Ovary (tissue), 9 donors: ENCODE results near the gene CRYZL1. TPM values are rescaled to one million over a fixed set of nuclear protein-coding genes. Genes with fewer than 3 reads are reported as not detected.
"Not testable (repeated sequence)": the region's sequence is repeated elsewhere in the genome, so short reads cannot be mapped to it uniquely, and the experiment has no call there.

ENCODE experiments used
- DNase-seq, 5 donors: peaks; one replicate each; pipeline ENCODE4 v3.0.0-alpha.2; 2019 to 2020
- H3K27ac ChIP-seq, 2 donors: fragments of 200-600 bp; one replicate each; pipeline versions ENCODE4 v1.5.1 to v1.8.0; 2019 to 2022
- H3K27me3 ChIP-seq: fragments of 200-600 bp; one replicate; pipeline ENCODE4 v1.8.0; 2022
- H3K36me3 ChIP-seq: fragments of 200-600 bp; sonication (generic); one replicate; pipeline ENCODE4 v1.5.1; 2019
- H3K4me1 ChIP-seq: one replicate; pipeline ENCODE4 v1.8.1; 2013; ENCODE audit warnings: mild to moderate bottlenecking, moderate library complexity; ENCODE audit not compliant: insufficient read depth
- H3K4me3 ChIP-seq: fragments of 200-600 bp; sonication (generic); one replicate; pipeline ENCODE4 v1.5.1; 2017
- H3K9me3 ChIP-seq, 2 donors: fragments of 200-600 bp in 1 of 2; sonication (generic) in 1 of 2; one replicate each; pipeline versions ENCODE4 v1.5.1 to v1.8.1; 2013 to 2019; ENCODE audit warnings: mild to moderate bottlenecking in 1 of 2, moderate library complexity in 1 of 2
- CTCF ChIP-seq, 3 donors: fragments of 450-650 bp in 2 of 3; fragments of 200-600 bp in 1 of 3; IDR thresholded peaks; one replicate each; pipeline versions ENCODE4 v1.5.1 to v1.8.0; 2016 to 2022; ENCODE audit warnings: antibody characterized with exemption in 3 of 3, mild to moderate bottlenecking in 1 of 3
- EP300 ChIP-seq: sonication (generic); formaldehyde crosslinking; IDR thresholded peaks from one replicate; pipeline ENCODE4 v1.6.1; 2017; ENCODE audit warnings: antibody characterized with exemption
- POLR2A ChIP-seq: fragments of 450-650 bp; IDR thresholded peaks from one replicate; pipeline ENCODE4 v1.6.1; 2017; ENCODE audit warnings: antibody characterized with exemption, mild to moderate bottlenecking, moderate library complexity
- WGBS, 3 donors: extraction: QIAGEN DNeasy Blood & Tissue Kit in 1 of 3; methylation state at CpG; one replicate each; pipeline versions ENCODE4 v1.1.5 to v1.1.7; 2013 to 2017; 5-methylcytosine and 5-hydroxymethylcytosine counted together
- intact Hi-C, 4 donors: fragments of 100-400 bp; cut with DNase I; formaldehyde crosslinking; loops; one replicate each; pipeline versions ENCODE4 v1.11.0 to v1.15.1; 2022 to 2023
- polyA plus RNA-seq, 2 donors: library from polyadenylated mRNA; stranded (reverse); fragments of 200-250 nt in 1 of 2; fragments of 350-450 nt in 1 of 2; fragmentation: Illumina TruSeq in 1 of 2; extraction: RNeasy Lipid Tissue Mini Kit (QIAGEN cat#74804) in 1 of 2; gene quantifications; one replicate each; pipeline ENCODE4 v1.2.3, GENCODE V29; 2013 to 2014
- total RNA-seq, 7 donors: library from RNA; depleted of rRNA in 2 of 7; stranded (reverse); fragments of >200 nt in 2 of 7; fragmentation: NEBNext Ultra II Directional in 3 of 7; extraction: Animal tissue kit (Norgen Biotek cat#: 25700) in 3 of 7; gene quantifications; one replicate each; pipeline versions ENCODE4 v1.1.0 to v1.2.4, GENCODE V29; 2016 to 2023
- donor health status: DM: no; HTN: no; CAD: no; lungs with moderate emphysema.
- donor health status: DM: no; HTN: no; CAD: no.
- donor health status: Bipolar disorder and iron deficiency.
- donor health status: DM: yes; HTN: yes; CAD: no.
- donor health status: DM: no; HTN: no; CAD: no.
- donor health status: DM: yes; HTN: yes; CAD: no.

The CRYZL1 gene
- total and polyA plus RNA-seq, 9 donors: 27.0 to 59.6 (median 45.9) TPM

- intact Hi-C loops: loop anchor here (5.0 to 10.0 kb wide), 4 partner anchors 63 to 255 kb away; partner anchors contain the start of genes GART (in 1 of the 4) and SON (in 1 of the 4)
- peaks cover 8% of the 10 kb centered on the region for H3K4me1 ChIP-seq
Observed at GRCh38 chr21:33642027-33642895, 720 bp upstream of the CRYZL1 start, which contains the start of gene ITSN1. Gene ITSN1 (plus strand): TSS chr21:33642501. CDS start chr21:33718829, 76,328 bp downstream.

GRCh38 chr21:33640697-33641351 is 717 bp downstream of the CRYZL1 start:
- H3K9me3 ChIP-seq: no peaks in the 10 kb centered on the region
- H3K36me3 ChIP-seq: no peaks in the 10 kb centered on the region
- peak overlapping the region; percentile 65 for H3K4me3 ChIP-seq
- H3K4me1 ChIP-seq: peaks cover 8% of the 10 kb centered on the region
- H3K27me3 ChIP-seq: no peaks in the 10 kb centered on the region
- peak in 2 of 5 donors; percentile 19 to 25 for DNase-seq
- peak overlapping the region in 1 of 2 donors; percentile 84 for H3K27ac ChIP-seq
- TF ChIP-seq POLR2A (no peak), CTCF (IDR thresholded peaks at IDR 0.05) (no peak), EP300 (no peak)
- intact Hi-C loops: loop anchor here (5.0 to 10.0 kb wide), 4 partner anchors 64 to 256 kb away; partner anchors contain the start of genes GART (in 1 of the 4) and SON (in 1 of the 4)
- WGBS, 3 donors: 20 to 22% (median 21%) methylated on average over 18 of the region's 18 CpGs

More at GRCh38 chr21:33642027-33642895, 720 bp upstream of the CRYZL1 start, which contains the start of gene ITSN1:
- H3K4me3 ChIP-seq: peak within 1 kb of the TSS; percentile 65
- peak within 1 kb of the TSS; percentile 59 to 84 for H3K27ac ChIP-seq
- peak; percentile 100 for DNase-seq
- 0 to 1% (median 0%) methylated on average over 46 to 71 of the region's 71 CpGs for WGBS, 3 donors
- H3K9me3 ChIP-seq: no peaks in the 10 kb centered on the region
- peak; percentile 6 for TF ChIP-seq EP300
- peak; percentile 85 for TF ChIP-seq POLR2A
- no peak for TF ChIP-seq CTCF (IDR thresholded peaks at IDR 0.05)
- no peaks in the 10 kb centered on the region for H3K27me3 ChIP-seq
- no peaks in the 10 kb centered on the region for H3K36me3 ChIP-seq

GRCh38 chr21:33634254-33634653 is 7.3 kb downstream of the CRYZL1 start:
- Histone ChIP-seq H3K4me1 (no peaks in the 10 kb centered on the region), H3K27me3 (no peaks in the 10 kb centered on the region), H3K27ac (no peak overlapping the region), H3K4me3 (no peak overlapping the region), H3K36me3 (no peaks in the 10 kb centered on the region), H3K9me3 (no peaks in the 10 kb centered on the region)
- 92 to 98% (median 94%) methylated on average over 2 of the region's 2 CpGs for WGBS, 3 donors
- no peak for DNase-seq
- intact Hi-C loops: no loop called here
- no peak for TF ChIP-seq EP300
- no peak for TF ChIP-seq CTCF (IDR thresholded peaks at IDR 0.05)
- TF ChIP-seq POLR2A: no peak

DNA sequence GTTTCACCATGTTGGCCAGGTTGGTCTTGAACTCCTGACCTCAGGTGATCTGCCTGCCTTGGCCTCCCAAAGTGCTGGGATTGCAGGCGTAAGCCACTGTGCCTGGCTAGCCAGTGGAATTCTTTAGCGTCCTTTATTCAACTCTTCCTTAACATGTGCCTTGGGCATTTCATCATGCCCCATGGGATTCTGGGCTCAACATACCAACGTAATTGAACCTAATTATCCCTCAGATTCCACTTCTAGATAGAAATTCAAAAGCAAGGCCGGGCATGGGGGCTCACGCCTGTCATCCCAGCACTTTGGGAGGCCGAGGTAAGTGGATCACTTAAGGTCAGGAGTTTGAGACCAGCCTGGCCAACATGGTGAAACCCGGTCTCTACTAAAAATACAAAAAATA is 15.4 kb downstream of the CRYZL1 start:
- H3K4me1 ChIP-seq, H3K9me3 ChIP-seq, H3K27me3 ChIP-seq, intact Hi-C loops, H3K36me3 ChIP-seq, DNase-seq, H3K4me3 ChIP-seq, H3K27ac ChIP-seq: not testable (repeated sequence)
- 92 to 95% (median 94%) methylated on average over 7 of the region's 7 CpGs for WGBS, 3 donors
